ENCODE results near the gene ERGIC2. TPM values are rescaled to one million over a fixed set of nuclear protein-coding genes. Genes with fewer than 3 reads are reported as not detected.
"Not testable (repeated sequence)": the region's sequence is repeated elsewhere in the genome, so short reads cannot be mapped to it uniquely, and the experiment has no call there.

The ERGIC2 gene
- polyA plus RNA-seq, 5 donors = 75.1 to 118 (median 101) TPM

GRCh38 chr12:29306682-29307081 lies 74.3 kb downstream of the ERGIC2 start:
- DNase-seq = no peak

- DNase-seq = no peak
Observed at GRCh38 chr12:29306266-29306665, 74.7 kb downstream of the ERGIC2 start.

- no peak for DNase-seq
Observed at GRCh38 chr12:29304388-29304787, 76.6 kb downstream of the ERGIC2 start.

GRCh38 chr12:29301114-29301513 lies 79.9 kb downstream of the ERGIC2 start:
- DNase-seq = no peak

- DNase-seq = no peak
Observed at GRCh38 chr12:29299633-29300032, 81.3 kb downstream of the ERGIC2 start.

GRCh38 chr12:29291226-29291625 lies 89.7 kb downstream of the ERGIC2 start:
- no peak for DNase-seq

GRCh38 chr12:29290475-29290874 lies 90.5 kb downstream of the ERGIC2 start:
- not testable (repeated sequence) for DNase-seq

- DNase-seq = no peak
Observed at GRCh38 chr12:29288031-29288430, 92.9 kb downstream of the ERGIC2 start.

GRCh38 chr12:29287622-29288021 lies 93.3 kb downstream of the ERGIC2 start:
- no peak for DNase-seq

Other genes starting within 250 kb of the ERGIC2 start
- 10 to 100 TPM in 2 of 5 donors, 1 to 10 TPM in 3; 5.3 to 12.0 (median 9.5) TPM for gene FAR2, start 231.9 kb downstream of the ERGIC2 start, polyA plus RNA-seq (ENCODE audit: insufficient read depth in 1 of 5, insufficient read length in 5 of 5, low replicate concordance in 1 of 5)
- gene OVCH1, start 116.5 kb upstream of the ERGIC2 start, polyA plus RNA-seq (ENCODE audit: insufficient read depth in 1 of 5, insufficient read length in 5 of 5, low replicate concordance in 1 of 5) = under 1 TPM in 1 of 5 donors, not detected in 4; 0.17 TPM

Measured in right lung (tissue), 5 donors.